ENCODE data around the gene MMP11. TPM values are rescaled to one million over a fixed set of nuclear protein-coding genes. Genes with fewer than 3 reads are reported as not detected.

MMP11 gene
- total and polyA plus RNA-seq, 2 experiments from 2014 or later: 5.3 to 17.4 TPM

- no peak overlapping the region for H3K27ac Mint-ChIP-seq
- ATAC-seq: no peak
- no peak overlapping the region for H2AFZ ChIP-seq
These were observed 2.3 kb downstream of the MMP11 start for GRCh38 chr22:23774922-23775436.

More at GRCh38 chr22:23774922-23775436, 2.3 kb downstream of the MMP11 start:
- Histone ChIP-seq H4K20me1 (replicated peaks; ENCODE audit: insufficient read depth) (no peaks in the 10 kb centered on the region), H3K36me3 (ENCODE audit: insufficient read depth) (no peaks in the 10 kb centered on the region), H3K4me3 (no peak overlapping the region), H3K27ac (ENCODE audit: low read depth) (no peak overlapping the region), H3K4me2 (no peak overlapping the region), H3F3A (replicated peaks; ENCODE audit: low read depth) (peaks cover 8% of the 10 kb centered on the region; the same call in 1 of the 2 replicates), H3K4me1 (ENCODE audit: insufficient read depth) (peaks cover 6% of the 10 kb centered on the region; the same call in 1 of the 2 replicates), H3K79me2 (replicated peaks; ENCODE audit: insufficient read depth) (no peaks in the 10 kb centered on the region), H3K27me3 (ENCODE audit: insufficient read depth) (peaks cover 26% of the 10 kb centered on the region), H3K9me2 (ENCODE audit: insufficient read depth) (no peaks in the 10 kb centered on the region)
- peaks cover 27% of the 10 kb centered on the region for H3K27me3 Mint-ChIP-seq (ENCODE audit: insufficient read depth, low read depth, poor library complexity)
- H3K36me3 Mint-ChIP-seq (ENCODE audit: low read depth): no peaks in the 10 kb centered on the region; the same call in 2 of the 3 replicates
- DNase-seq (ENCODE audit: low spot score): no peak
- TF ChIP-seq STAT1 (IDR thresholded peaks at IDR 0.05; ENCODE audit: unreplicated experiment): no peak
- TF ChIP-seq, protein P1, sequence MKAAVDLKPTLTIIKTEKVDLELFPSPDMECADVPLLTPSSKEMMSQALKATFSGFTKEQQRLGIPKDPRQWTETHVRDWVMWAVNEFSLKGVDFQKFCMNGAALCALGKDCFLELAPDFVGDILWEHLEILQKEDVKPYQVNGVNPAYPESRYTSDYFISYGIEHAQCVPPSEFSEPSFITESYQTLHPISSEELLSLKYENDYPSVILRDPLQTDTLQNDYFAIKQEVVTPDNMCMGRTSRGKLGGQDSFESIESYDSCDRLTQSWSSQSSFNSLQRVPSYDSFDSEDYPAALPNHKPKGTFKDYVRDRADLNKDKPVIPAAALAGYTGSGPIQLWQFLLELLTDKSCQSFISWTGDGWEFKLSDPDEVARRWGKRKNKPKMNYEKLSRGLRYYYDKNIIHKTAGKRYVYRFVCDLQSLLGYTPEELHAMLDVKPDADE (IDR thresholded peaks at IDR 0.05): no peak
- TF ChIP-seq NANOG (IDR thresholded peaks at IDR 0.05; ENCODE audit: borderline replicate concordance): no peak
- TF ChIP-seq EZH2 (IDR thresholded peaks at IDR 0.05; ENCODE audit: low read depth, unreplicated experiment): no peak
- TF ChIP-seq, protein P2, sequence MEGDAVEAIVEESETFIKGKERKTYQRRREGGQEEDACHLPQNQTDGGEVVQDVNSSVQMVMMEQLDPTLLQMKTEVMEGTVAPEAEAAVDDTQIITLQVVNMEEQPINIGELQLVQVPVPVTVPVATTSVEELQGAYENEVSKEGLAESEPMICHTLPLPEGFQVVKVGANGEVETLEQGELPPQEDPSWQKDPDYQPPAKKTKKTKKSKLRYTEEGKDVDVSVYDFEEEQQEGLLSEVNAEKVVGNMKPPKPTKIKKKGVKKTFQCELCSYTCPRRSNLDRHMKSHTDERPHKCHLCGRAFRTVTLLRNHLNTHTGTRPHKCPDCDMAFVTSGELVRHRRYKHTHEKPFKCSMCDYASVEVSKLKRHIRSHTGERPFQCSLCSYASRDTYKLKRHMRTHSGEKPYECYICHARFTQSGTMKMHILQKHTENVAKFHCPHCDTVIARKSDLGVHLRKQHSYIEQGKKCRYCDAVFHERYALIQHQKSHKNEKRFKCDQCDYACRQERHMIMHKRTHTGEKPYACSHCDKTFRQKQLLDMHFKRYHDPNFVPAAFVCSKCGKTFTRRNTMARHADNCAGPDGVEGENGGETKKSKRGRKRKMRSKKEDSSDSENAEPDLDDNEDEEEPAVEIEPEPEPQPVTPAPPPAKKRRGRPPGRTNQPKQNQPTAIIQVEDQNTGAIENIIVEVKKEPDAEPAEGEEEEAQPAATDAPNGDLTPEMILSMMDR (conservative IDR thresholded peaks at IDR 0.05; ENCODE audit: low read depth in 2 of 2): no peak
- TF ChIP-seq, protein P3, sequence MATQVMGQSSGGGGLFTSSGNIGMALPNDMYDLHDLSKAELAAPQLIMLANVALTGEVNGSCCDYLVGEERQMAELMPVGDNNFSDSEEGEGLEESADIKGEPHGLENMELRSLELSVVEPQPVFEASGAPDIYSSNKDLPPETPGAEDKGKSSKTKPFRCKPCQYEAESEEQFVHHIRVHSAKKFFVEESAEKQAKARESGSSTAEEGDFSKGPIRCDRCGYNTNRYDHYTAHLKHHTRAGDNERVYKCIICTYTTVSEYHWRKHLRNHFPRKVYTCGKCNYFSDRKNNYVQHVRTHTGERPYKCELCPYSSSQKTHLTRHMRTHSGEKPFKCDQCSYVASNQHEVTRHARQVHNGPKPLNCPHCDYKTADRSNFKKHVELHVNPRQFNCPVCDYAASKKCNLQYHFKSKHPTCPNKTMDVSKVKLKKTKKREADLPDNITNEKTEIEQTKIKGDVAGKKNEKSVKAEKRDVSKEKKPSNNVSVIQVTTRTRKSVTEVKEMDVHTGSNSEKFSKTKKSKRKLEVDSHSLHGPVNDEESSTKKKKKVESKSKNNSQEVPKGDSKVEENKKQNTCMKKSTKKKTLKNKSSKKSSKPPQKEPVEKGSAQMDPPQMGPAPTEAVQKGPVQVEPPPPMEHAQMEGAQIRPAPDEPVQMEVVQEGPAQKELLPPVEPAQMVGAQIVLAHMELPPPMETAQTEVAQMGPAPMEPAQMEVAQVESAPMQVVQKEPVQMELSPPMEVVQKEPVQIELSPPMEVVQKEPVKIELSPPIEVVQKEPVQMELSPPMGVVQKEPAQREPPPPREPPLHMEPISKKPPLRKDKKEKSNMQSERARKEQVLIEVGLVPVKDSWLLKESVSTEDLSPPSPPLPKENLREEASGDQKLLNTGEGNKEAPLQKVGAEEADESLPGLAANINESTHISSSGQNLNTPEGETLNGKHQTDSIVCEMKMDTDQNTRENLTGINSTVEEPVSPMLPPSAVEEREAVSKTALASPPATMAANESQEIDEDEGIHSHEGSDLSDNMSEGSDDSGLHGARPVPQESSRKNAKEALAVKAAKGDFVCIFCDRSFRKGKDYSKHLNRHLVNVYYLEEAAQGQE (IDR thresholded peaks at IDR 0.05; ENCODE audit: unreplicated experiment): no peak
- TF ChIP-seq JUNB (IDR thresholded peaks at IDR 0.05; ENCODE audit: unreplicated experiment): no peak
- TF ChIP-seq CREB1 (CRISPR knock-in tag; IDR thresholded peaks at IDR 0.05; ENCODE audit: low read depth): no peak
- TF ChIP-seq, protein P4, sequence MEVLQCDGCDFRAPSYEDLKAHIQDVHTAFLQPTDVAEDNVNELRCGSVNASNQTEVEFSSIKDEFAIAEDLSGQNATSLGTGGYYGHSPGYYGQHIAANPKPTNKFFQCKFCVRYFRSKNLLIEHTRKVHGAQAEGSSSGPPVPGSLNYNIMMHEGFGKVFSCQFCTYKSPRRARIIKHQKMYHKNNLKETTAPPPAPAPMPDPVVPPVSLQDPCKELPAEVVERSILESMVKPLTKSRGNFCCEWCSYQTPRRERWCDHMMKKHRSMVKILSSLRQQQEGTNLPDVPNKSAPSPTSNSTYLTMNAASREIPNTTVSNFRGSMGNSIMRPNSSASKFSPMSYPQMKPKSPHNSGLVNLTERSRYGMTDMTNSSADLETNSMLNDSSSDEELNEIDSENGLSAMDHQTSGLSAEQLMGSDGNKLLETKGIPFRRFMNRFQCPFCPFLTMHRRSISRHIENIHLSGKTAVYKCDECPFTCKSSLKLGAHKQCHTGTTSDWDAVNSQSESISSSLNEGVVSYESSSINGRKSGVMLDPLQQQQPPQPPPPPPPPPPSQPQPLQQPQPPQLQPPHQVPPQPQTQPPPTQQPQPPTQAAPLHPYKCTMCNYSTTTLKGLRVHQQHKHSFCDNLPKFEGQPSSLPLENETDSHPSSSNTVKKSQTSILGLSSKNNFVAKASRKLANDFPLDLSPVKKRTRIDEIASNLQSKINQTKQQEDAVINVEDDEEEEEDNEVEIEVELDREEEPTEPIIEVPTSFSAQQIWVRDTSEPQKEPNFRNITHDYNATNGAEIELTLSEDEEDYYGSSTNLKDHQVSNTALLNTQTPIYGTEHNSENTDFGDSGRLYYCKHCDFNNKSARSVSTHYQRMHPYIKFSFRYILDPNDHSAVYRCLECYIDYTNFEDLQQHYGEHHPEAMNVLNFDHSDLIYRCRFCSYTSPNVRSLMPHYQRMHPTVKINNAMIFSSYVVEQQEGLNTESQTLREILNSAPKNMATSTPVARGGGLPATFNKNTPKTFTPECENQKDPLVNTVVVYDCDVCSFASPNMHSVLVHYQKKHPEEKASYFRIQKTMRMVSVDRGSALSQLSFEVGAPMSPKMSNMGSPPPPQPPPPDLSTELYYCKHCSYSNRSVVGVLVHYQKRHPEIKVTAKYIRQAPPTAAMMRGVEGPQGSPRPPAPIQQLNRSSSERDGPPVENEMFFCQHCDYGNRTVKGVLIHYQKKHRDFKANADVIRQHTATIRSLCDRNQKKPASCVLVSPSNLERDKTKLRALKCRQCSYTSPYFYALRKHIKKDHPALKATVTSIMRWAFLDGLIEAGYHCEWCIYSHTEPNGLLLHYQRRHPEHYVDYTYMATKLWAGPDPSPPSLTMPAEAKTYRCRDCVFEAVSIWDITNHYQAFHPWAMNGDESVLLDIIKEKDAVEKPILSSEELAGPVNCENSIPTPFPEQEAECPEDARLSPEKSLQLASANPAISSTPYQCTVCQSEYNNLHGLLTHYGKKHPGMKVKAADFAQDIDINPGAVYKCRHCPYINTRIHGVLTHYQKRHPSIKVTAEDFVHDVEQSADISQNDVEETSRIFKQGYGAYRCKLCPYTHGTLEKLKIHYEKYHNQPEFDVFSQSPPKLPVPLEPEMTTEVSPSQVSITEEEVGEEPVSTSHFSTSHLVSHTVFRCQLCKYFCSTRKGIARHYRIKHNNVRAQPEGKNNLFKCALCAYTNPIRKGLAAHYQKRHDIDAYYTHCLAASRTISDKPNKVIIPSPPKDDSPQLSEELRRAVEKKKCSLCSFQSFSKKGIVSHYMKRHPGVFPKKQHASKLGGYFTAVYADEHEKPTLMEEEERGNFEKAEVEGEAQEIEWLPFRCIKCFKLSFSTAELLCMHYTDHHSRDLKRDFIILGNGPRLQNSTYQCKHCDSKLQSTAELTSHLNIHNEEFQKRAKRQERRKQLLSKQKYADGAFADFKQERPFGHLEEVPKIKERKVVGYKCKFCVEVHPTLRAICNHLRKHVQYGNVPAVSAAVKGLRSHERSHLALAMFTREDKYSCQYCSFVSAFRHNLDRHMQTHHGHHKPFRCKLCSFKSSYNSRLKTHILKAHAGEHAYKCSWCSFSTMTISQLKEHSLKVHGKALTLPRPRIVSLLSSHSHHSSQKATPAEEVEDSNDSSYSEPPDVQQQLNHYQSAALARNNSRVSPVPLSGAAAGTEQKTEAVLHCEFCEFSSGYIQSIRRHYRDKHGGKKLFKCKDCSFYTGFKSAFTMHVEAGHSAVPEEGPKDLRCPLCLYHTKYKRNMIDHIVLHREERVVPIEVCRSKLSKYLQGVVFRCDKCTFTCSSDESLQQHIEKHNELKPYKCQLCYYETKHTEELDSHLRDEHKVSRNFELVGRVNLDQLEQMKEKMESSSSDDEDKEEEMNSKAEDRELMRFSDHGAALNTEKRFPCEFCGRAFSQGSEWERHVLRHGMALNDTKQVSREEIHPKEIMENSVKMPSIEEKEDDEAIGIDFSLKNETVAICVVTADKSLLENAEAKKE (CRISPR knock-in tag; IDR thresholded peaks at IDR 0.05): no peak
- peaks cover 17% of the 10 kb centered on the region for H3K4me1 Mint-ChIP-seq
- peak overlapping the region; percentile 4; the same call in 1 of the 3 replicates for H3K4me3 Mint-ChIP-seq
- no peaks in the 10 kb centered on the region for H3K9me3 Mint-ChIP-seq
